Measurements from ENCODE around the gene IL17REL. TPM values are rescaled to one million over a fixed set of nuclear protein-coding genes. Genes with fewer than 3 reads are reported as not detected.

IL17REL gene
- total RNA-seq, 1 experiment from 2014 or later, result not detected

GRCh38 chr22:49996518-49997250 is 15.9 kb downstream of the IL17REL start:
- CTCF ChIA-PET, result no interaction called here
- TF ChIP-seq CTCF (IDR thresholded peaks at IDR 0.05; ENCODE audit: insufficient read depth in 1 of 2, low read depth in 1 of 2, low read length in 1 of 2, severe bottlenecking in 1 of 2, unreplicated experiment in 1 of 2), result no peak
- no peak overlapping the region for H3K4me3 Mint-ChIP-seq (ENCODE audit: unreplicated experiment)
- no peaks in the 10 kb centered on the region for H3K4me1 ChIP-seq
- intact Hi-C loops (cut with micrococcal nuclease; ENCODE audit: unreplicated experiment), result no loop called here
- H3K9me3 Mint-ChIP-seq (ENCODE audit: unreplicated experiment), result peaks cover 2% of the 10 kb centered on the region
- H3K9me3 ChIP-seq, result no peaks in the 10 kb centered on the region
- no peaks in the 10 kb centered on the region for H3K36me3 Mint-ChIP-seq (ENCODE audit: insufficient read depth, unreplicated experiment)
- no peaks in the 10 kb centered on the region for H3K4me1 Mint-ChIP-seq (ENCODE audit: low read depth, unreplicated experiment)
- no TSS peak for BruUV-seq (replicated peaks)
- H3K4me3 ChIP-seq (ENCODE audit: low read depth, low read length), result no peak overlapping the region
- POLR2A ChIA-PET, result no interaction called here
- H3K27me3 ChIP-seq (replicated peaks; ENCODE audit: control insufficient read depth, insufficient read depth, low read length), result no peaks in the 10 kb centered on the region
- H3K27me3 Mint-ChIP-seq (ENCODE audit: insufficient read depth, unreplicated experiment), result no peaks in the 10 kb centered on the region
- no peaks in the 10 kb centered on the region for H3K36me3 ChIP-seq (ENCODE audit: control insufficient read depth, insufficient read depth, low read length)
- DNase-seq, result no peak
- no peak overlapping the region for H3K27ac Mint-ChIP-seq (ENCODE audit: unreplicated experiment)

DNA sequence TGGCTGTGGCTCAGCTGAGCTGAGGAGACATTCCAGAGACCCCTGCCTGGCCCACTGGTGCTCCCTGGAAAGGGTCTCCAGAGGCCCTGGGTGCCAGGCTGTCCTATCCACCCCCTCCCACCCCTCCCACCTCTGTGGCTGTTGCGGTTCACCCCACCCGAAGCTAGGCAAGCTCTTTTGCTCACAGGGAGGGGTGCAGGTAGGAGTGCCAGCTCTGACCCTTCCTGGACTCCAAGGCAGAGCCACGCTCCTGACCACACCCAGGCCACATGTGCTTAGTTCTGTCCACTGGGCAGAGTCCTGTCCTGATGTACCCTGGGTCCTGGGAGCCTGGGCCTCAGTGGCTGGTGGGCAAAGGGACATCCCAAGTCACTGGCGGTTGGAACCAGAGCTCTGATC is 16.4 kb downstream of the IL17REL start:
- no peaks in the 10 kb centered on the region for H3K4me1 Mint-ChIP-seq (ENCODE audit: low read depth, unreplicated experiment)
- no peaks in the 10 kb centered on the region for H3K36me3 Mint-ChIP-seq (ENCODE audit: insufficient read depth, unreplicated experiment)
- CTCF ChIA-PET, result no interaction called here
- no peak for TF ChIP-seq CTCF (IDR thresholded peaks at IDR 0.05; ENCODE audit: insufficient read depth in 1 of 2, low read depth in 1 of 2, low read length in 1 of 2, severe bottlenecking in 1 of 2, unreplicated experiment in 1 of 2)
- intact Hi-C loops (cut with micrococcal nuclease; ENCODE audit: unreplicated experiment), result no loop called here
- Histone ChIP-seq H3K4me1 (no peaks in the 10 kb centered on the region), H3K4me3 (ENCODE audit: low read depth, low read length) (no peak overlapping the region), H3K9me3 (no peaks in the 10 kb centered on the region), H3K36me3 (ENCODE audit: control insufficient read depth, insufficient read depth, low read length) (no peaks in the 10 kb centered on the region), H3K27me3 (replicated peaks; ENCODE audit: control insufficient read depth, insufficient read depth, low read length) (no peaks in the 10 kb centered on the region)
- POLR2A ChIA-PET, result no interaction called here
- no peak overlapping the region for H3K4me3 Mint-ChIP-seq (ENCODE audit: unreplicated experiment)
- no peak overlapping the region for H3K27ac Mint-ChIP-seq (ENCODE audit: unreplicated experiment)
- H3K9me3 Mint-ChIP-seq (ENCODE audit: unreplicated experiment), result peaks cover 7% of the 10 kb centered on the region
- no peak for DNase-seq
- no peaks in the 10 kb centered on the region for H3K27me3 Mint-ChIP-seq (ENCODE audit: insufficient read depth, unreplicated experiment)
- no TSS peak for BruUV-seq (replicated peaks)

DNA sequence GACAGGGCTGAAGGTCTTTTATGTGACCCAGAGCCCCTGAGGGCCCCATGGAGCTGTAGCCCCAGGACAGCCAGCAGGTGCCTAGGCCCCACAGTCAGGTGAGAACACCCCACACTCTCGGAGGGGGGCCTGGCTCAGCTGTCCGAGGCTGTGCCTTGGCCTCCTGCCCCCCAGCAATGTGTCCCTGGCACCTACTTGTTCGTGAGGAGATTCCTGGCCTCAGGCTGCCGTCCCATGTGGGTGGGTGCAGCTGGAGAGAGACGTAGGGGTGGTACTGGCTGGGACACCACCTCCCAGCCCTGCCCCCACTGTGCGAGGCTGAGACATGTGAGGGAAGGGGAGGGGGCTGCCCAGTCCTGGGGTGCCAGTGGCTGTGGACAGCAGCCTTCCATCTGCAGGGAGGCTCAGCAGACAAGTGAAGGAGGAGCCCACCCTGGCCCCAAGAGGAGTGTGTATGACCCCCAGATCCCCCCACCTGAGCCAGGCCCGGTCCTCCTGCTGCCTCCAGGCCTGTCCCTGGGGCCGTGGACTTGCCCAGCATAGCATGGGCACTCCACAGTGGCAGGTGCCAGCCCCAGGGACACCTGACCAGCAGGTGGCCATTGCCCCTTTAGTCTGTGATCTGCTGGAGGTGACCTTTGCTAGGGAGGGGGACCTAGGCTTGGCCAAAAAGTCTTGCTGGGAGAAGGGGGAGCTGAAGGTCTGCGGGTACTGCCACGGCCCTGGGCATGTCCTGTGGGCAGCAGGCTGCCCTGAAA is 17.0 kb downstream of the IL17REL start:
- H3K27ac Mint-ChIP-seq (ENCODE audit: unreplicated experiment), result no peak overlapping the region
- DNase-seq, result no peak
- ChIA-PET POLR2A (no interaction called here), CTCF (interaction anchor here (2.3 kb wide), 1 partner anchor 65 kb away, joined by 9 read pairs; no protein-coding TSS in a partner anchor)
- H3K27me3 Mint-ChIP-seq (ENCODE audit: insufficient read depth, unreplicated experiment), result no peaks in the 10 kb centered on the region
- intact Hi-C loops (cut with micrococcal nuclease; ENCODE audit: unreplicated experiment), result no loop called here
- no peaks in the 10 kb centered on the region for H3K4me1 Mint-ChIP-seq (ENCODE audit: low read depth, unreplicated experiment)
- no peak for TF ChIP-seq CTCF (IDR thresholded peaks at IDR 0.05; ENCODE audit: insufficient read depth in 1 of 2, low read depth in 1 of 2, low read length in 1 of 2, severe bottlenecking in 1 of 2, unreplicated experiment in 1 of 2)
- Histone ChIP-seq H3K4me3 (ENCODE audit: low read depth, low read length) (no peak overlapping the region), H3K4me1 (no peaks in the 10 kb centered on the region), H3K9me3 (no peaks in the 10 kb centered on the region), H3K36me3 (ENCODE audit: control insufficient read depth, insufficient read depth, low read length) (no peaks in the 10 kb centered on the region), H3K27me3 (replicated peaks; ENCODE audit: control insufficient read depth, insufficient read depth, low read length) (no peaks in the 10 kb centered on the region)
- no TSS peak for BruUV-seq (replicated peaks)
- H3K36me3 Mint-ChIP-seq (ENCODE audit: insufficient read depth, unreplicated experiment), result no peaks in the 10 kb centered on the region
- peaks cover 13% of the 10 kb centered on the region for H3K9me3 Mint-ChIP-seq (ENCODE audit: unreplicated experiment)
- H3K4me3 Mint-ChIP-seq (ENCODE audit: unreplicated experiment), result no peak overlapping the region

All from Caco-2 (cell line).